Astrocyte of the spinal cord (primary cell): ENCODE data around the gene NDUFS7.

Experiments
- DNase-seq: peaks from one replicate; pipeline ENCODE4 v3.0.0; 2011; ENCODE audit warnings: low read depth, low spot score
- H3K4me3 ChIP-seq: 2 replicates; pipeline ENCODE4 v1.5.1; 2011; ENCODE audit warnings: low read depth, mild to moderate bottlenecking, low read length, moderate library complexity
- in situ Hi-C: cut with HindIII; loops from 2 replicates; pipeline ENCODE4 v1.10.0; 2017; ENCODE audit warnings: low sequenced_read_pairs
- TF ChIP-seq, protein P1 (sequence below): IDR thresholded peaks from 2 replicates; pipeline ENCODE4 v1.5.1; 2012; ENCODE audit warnings: low read depth, mild to moderate bottlenecking, low read length, inconsistent platforms

NDUFS7 gene

DNA sequence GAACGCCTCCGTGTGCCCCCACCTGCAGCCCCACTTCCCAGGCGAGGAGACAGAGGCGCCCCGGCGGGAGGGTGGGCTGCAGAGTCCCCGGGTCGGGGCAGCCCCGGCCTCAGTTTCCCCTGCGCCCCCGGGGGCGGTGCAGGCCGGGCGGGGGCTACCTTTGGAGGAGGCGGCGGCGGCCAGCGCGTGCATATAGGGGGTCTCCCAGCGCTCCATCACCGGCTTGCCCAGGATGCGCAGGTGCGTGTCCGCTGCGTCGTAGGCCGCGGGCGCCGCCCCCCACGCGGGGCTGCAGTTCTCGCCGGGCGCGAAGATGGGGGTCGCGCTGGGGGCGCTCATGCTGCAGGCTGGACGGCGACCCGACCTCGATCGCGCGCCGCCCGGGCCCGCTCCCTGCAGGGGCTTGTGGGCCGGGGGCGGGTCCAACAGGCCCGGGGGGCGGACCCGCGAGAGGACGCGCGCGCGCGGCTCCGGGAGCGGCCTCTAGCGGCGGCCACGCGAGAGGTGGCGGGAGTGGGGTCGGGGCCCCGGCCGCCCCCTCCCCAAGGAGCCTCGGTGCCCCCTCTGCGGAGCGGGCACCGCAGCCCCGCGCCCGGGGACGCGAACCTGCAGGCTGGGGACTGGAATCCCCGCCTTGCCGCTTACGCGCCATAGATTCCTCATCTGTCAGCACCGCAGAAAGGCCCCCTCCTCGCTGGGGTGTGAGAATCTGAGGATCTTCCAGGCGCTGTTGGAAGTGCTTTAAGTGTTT lies 17.6 kb downstream of the NDUFS7 start, which contains the start of gene GAMT:
Gene GAMT (minus strand): TSS at position 405 of the 751 bp plus-strand sequence. CDS start 66 bp downstream, at position 339.
- TF ChIP-seq, protein P1, sequence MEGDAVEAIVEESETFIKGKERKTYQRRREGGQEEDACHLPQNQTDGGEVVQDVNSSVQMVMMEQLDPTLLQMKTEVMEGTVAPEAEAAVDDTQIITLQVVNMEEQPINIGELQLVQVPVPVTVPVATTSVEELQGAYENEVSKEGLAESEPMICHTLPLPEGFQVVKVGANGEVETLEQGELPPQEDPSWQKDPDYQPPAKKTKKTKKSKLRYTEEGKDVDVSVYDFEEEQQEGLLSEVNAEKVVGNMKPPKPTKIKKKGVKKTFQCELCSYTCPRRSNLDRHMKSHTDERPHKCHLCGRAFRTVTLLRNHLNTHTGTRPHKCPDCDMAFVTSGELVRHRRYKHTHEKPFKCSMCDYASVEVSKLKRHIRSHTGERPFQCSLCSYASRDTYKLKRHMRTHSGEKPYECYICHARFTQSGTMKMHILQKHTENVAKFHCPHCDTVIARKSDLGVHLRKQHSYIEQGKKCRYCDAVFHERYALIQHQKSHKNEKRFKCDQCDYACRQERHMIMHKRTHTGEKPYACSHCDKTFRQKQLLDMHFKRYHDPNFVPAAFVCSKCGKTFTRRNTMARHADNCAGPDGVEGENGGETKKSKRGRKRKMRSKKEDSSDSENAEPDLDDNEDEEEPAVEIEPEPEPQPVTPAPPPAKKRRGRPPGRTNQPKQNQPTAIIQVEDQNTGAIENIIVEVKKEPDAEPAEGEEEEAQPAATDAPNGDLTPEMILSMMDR = peak; percentile 20
- in situ Hi-C loops = no loop called here
- peak within 1 kb of the TSS; percentile 51 for H3K4me3 ChIP-seq
- DNase-seq = no peak

DNA sequence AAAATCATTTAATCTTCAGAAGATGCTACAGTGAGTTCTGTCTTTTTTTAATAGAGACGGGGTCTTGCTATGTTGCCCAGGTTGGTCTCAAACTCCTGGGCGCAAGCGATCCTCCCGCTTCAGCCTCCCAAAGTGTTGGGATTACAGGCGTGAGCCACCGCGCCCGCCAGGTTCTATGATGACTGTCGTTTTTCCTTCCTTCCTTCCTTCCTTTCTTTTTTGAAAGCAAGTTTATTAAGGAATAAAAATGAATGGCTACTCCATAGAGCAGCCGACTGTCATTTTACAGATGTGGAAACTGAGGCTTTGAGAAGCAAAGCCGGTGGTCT lies 18.1 kb downstream of the NDUFS7 start:
- TF ChIP-seq, protein P1 = no peak
- peak overlapping the region; percentile 51 for H3K4me3 ChIP-seq
- no peak for DNase-seq
- in situ Hi-C loops = no loop called here

DNA sequence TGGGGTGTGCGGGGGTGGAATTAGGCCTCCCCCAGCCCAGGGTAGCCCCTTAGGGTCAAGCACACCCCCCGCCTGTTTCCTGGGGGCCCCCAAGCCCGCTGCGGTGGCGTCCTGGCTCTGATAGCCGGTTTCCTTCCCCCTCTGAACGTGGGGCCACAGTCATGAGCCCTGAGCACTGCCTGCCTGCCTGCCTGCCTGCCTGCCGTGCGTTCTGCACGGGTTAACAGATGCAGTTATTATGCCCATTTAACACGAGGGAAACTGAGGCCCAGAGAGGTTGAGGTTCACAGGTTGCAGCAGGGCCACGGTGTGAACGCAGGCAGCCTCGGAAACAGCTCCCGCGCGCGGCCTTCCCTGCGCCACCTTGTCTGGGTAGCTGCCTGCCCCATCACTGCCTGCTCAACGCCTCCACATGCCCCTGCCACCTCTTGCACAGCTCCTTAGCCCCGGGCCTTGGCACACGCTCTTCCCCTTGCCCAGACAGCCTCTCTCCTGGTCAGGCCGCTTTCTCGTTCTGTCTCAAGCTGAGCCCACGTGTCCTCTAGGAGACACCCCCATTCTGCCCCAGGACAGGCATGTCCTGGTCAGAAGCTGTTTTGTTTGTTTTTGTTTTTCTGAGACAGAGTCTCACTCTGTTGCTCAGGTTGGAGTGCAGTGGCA lies 18.8 kb downstream of the NDUFS7 start:
- TF ChIP-seq, protein P1 = no peak
- no peak for DNase-seq
- no peak overlapping the region for H3K4me3 ChIP-seq
- in situ Hi-C loops = no loop called here

DNA sequence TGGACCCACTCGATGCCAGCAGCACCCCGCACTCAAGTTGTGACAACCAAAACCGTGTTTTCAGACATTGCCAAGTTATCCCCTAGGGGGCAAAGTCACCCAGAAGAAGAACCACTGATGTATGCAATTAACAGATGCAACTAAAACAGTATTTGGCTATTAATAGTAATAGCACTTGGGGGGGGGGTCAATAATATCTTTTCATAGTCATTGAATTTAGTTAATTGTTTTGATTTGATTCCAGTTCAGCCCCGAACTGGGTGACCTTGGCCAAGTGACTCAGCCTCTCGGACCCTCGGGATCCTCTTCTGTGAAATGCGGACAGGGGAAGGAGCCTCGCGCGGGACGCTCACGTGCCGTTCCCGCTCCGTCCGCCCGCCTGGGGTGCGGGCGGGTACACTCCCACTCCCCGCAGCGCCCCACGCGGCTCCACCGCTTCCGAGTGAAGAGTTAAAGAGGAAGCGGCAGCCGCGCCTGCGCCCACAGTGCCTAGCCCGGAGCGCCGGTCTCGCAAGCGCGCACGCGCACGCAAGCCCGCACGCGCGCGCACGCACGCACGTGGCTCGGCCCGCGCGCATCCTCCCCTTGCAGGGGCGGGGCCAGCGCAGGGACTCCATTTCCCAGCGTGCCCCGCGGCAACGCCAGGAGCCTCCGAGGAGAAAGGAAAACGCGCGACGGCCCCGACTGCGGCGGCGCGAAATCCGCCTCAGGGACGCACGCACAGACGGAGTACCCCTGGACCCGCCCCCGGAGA lies 23.2 kb downstream of the NDUFS7 start:
- TF ChIP-seq, protein P1 = peak; percentile 51
- H3K4me3 ChIP-seq = peak overlapping the region; percentile 48
- peak; percentile 99 for DNase-seq
- in situ Hi-C loops = no loop called here

DNA sequence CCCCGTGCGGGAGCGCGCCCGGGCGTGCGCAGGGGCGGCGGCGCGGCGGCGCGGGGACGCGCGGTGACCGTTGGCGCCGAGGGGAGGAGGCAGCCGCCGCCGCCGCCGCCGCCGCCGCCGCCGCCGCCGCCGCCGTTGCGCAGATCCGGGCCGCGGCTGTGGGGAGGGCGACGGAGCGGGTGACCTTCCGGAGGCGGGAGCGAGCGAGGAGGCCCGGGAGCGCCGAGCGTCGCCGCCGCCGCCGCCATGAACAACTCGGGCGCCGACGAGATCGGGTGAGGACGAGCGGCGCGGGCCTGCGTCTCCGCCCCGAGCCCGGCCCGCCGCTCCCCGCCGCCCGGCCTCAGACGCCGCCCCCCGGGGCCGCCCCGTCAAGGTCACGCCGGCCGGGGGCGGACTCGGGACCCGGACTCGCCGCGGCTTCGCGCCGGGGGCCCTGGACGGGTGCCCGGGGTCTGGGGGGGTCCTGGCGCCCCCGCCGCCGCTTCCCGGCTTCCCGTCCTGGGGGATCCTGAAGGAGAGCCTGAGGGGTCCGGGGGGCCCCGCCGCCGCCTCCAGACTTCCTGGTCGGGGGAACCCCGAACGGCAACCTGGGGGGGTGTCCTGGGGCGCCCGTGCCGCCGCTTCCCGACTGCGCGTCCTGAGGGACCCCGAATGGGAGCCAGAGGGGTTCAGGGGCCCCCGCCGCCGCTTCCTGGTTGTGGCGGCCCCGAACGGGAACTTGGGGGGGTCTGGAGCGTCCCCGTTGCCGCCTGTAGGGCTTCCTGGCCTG lies 24.0 kb downstream of the NDUFS7 start, which contains the start of gene DAZAP1:
Gene DAZAP1 (plus strand): TSS at position 59 of the 772 bp plus-strand sequence. CDS start 188 bp downstream, at position 247.
- in situ Hi-C loops = no loop called here
- peak within 1 kb of the TSS; percentile 87 for H3K4me3 ChIP-seq
- no peak for DNase-seq
- TF ChIP-seq, protein P1 = no peak
